ENCODE data around the gene COPS4.

DNA sequence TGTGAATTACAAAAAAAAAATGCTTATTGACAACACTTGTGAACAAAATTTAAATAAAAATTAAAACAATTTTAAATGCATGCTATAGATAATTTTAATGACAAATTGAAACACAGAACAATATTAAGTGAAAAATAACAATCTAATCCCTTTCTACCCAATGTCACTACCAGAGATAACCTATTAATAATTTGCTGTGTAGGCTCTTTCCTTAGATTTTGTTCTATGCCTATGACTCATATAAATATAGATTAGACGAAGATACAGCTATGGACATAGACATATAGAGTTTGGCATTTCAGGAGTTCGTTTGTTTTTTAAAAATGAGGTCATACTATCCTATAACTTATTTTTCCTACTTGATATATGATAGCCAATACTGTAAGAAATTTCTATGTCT, 61.4 kb downstream of the COPS4 start:
- TF ChIP-seq, protein P1, sequence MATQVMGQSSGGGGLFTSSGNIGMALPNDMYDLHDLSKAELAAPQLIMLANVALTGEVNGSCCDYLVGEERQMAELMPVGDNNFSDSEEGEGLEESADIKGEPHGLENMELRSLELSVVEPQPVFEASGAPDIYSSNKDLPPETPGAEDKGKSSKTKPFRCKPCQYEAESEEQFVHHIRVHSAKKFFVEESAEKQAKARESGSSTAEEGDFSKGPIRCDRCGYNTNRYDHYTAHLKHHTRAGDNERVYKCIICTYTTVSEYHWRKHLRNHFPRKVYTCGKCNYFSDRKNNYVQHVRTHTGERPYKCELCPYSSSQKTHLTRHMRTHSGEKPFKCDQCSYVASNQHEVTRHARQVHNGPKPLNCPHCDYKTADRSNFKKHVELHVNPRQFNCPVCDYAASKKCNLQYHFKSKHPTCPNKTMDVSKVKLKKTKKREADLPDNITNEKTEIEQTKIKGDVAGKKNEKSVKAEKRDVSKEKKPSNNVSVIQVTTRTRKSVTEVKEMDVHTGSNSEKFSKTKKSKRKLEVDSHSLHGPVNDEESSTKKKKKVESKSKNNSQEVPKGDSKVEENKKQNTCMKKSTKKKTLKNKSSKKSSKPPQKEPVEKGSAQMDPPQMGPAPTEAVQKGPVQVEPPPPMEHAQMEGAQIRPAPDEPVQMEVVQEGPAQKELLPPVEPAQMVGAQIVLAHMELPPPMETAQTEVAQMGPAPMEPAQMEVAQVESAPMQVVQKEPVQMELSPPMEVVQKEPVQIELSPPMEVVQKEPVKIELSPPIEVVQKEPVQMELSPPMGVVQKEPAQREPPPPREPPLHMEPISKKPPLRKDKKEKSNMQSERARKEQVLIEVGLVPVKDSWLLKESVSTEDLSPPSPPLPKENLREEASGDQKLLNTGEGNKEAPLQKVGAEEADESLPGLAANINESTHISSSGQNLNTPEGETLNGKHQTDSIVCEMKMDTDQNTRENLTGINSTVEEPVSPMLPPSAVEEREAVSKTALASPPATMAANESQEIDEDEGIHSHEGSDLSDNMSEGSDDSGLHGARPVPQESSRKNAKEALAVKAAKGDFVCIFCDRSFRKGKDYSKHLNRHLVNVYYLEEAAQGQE (IDR thresholded peaks at IDR 0.05; ENCODE audit: low read depth, low read length), result no peak
- TF ChIP-seq CHD2 (IDR thresholded peaks at IDR 0.05; ENCODE audit: borderline replicate concordance, low read depth, low read length) (no peak), SP1 (IDR thresholded peaks at IDR 0.05; ENCODE audit: low read depth, low read length) (no peak)

All from GM12878 (cell line).